Measurements from ENCODE around the gene ITGB1BP2.

DNA sequence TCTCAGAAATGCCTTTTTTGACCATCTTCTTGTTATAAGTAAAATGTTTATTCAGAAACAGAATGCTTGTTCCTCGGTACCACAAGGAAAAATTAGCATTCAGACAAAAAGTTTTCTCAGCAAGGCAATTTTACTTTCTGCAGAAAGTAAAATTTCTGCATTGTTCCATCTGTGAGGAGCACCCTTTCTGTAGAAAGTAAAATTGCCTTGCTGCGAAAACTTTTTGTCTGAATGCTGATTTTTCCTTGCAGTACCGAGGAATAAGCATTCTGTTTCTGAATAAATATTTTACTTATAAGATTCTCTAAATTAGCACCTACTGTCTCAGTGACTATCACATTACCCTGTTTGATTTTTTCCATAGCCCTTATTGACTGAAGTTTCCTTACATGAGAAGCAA lies 24.8 kb downstream of the ITGB1BP2 start:
- TF ChIP-seq CTCF (IDR thresholded peaks at IDR 0.05) (no peak), POLR2AphosphoS5 (IDR thresholded peaks at IDR 0.05) (no peak), POLR2A (IDR thresholded peaks at IDR 0.05) (no peak)
